Activated T-helper 2 cell treated with anti-CD3 and anti-CD28 coated beads, Interferon-gamma antibody, Interleukin-2, Interleukin-4, amounts not matched to agents 10 μg/mL and 5 μg/mL and 100 μg/mL, durations not matched to agents 14 hours and 24 hours and 36 hours (primary cell): ENCODE measurements around the gene USE1. TPM values are rescaled to one million over a fixed set of nuclear protein-coding genes. Genes with fewer than 3 reads are reported as not detected.
"Not testable (repeated sequence)": the region's sequence is repeated elsewhere in the genome, so short reads cannot be mapped to it uniquely, and the experiment has no call there.

Experiments used
- DNase-seq: peaks from one replicate; pipeline ENCODE4 v3.0.0; 2021; ENCODE audit warnings: low spot score
- H3K27ac Mint-ChIP-seq: one replicate; pipeline ENCODE4 v1.8.0; 2021; ENCODE audit warnings: mixed read lengths
- H3K27me3 Mint-ChIP-seq: one replicate; pipeline ENCODE4 v1.8.0; 2021; ENCODE audit warnings: low read depth, mixed read lengths
- H3K36me3 Mint-ChIP-seq: one replicate; pipeline ENCODE4 v1.8.0; 2021; ENCODE audit warnings: low read depth, mixed read lengths
- H3K4me1 Mint-ChIP-seq: one replicate; pipeline ENCODE4 v1.8.0; 2021; ENCODE audit warnings: low read depth, mixed read lengths
- H3K4me3 Mint-ChIP-seq: one replicate; pipeline ENCODE4 v1.8.0; 2021; ENCODE audit warnings: low read depth, mild to moderate bottlenecking, moderate library complexity, mixed read lengths
- H3K9me3 Mint-ChIP-seq: one replicate; pipeline ENCODE4 v1.8.0; 2021; ENCODE audit warnings: mixed read lengths
- intact Hi-C: fragments of 100-400 bp; cut with micrococcal nuclease; formaldehyde crosslinking; loops from one replicate; pipeline ENCODE4 v1.15.1; 2023
- total RNA-seq: library from RNA; stranded (reverse); gene quantifications from 2 replicates; pipeline ENCODE4 v1.2.3, GENCODE V29; 2022

Gene USE1
- total RNA-seq, 1 donor from 2014 or later = 26.4 TPM

GRCh38 chr19:17191736-17192135 lies 23.4 kb upstream of the USE1 start:
- DNase-seq, H3K4me1 Mint-ChIP-seq, intact Hi-C loops, H3K4me3 Mint-ChIP-seq, H3K27me3 Mint-ChIP-seq, H3K9me3 Mint-ChIP-seq, H3K27ac Mint-ChIP-seq: not testable (repeated sequence)
- peaks cover 60% of the 10 kb centered on the region for H3K36me3 Mint-ChIP-seq

- H3K4me1 Mint-ChIP-seq = no peaks in the 10 kb centered on the region
- no peak overlapping the region for H3K4me3 Mint-ChIP-seq
- intact Hi-C loops = no loop called here
- no peak overlapping the region for H3K27ac Mint-ChIP-seq
- H3K36me3 Mint-ChIP-seq = peaks cover 61% of the 10 kb centered on the region
- H3K27me3 Mint-ChIP-seq = no peaks in the 10 kb centered on the region
- no peaks in the 10 kb centered on the region for H3K9me3 Mint-ChIP-seq
- DNase-seq = no peak
Measured at GRCh38 chr19:17192751-17193150, 22.4 kb upstream of the USE1 start.

GRCh38 chr19:17194608-17195007 lies 20.5 kb upstream of the USE1 start:
- Mint-ChIP-seq H3K27ac (no peak overlapping the region), H3K27me3 (no peaks in the 10 kb centered on the region), H3K9me3 (no peaks in the 10 kb centered on the region), H3K4me3 (no peak overlapping the region), H3K4me1 (no peaks in the 10 kb centered on the region), H3K36me3 (peaks cover 65% of the 10 kb centered on the region)
- no peak for DNase-seq
- intact Hi-C loops = no loop called here

DNA sequence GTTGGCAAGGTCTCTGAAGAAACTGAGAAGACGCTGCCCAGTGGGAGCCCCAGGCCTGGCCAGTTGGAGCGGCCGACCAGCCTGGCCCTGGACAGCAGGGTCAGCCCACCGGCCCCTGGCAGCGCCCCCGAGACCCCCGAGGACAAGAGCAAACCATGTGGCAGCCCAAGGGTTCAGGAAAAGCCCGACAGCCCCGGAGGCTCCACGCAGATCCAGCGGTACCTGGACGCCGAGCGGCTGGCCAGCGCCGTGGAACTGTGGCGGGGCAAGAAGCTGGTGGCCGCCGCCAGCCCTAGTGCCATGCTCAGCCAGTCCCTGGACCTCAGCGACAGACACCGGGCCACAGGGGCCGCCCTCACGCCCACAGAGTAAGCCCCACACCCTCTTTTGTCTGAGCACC lies 20.1 kb upstream of the USE1 start:
- no peak overlapping the region for H3K27ac Mint-ChIP-seq
- no peaks in the 10 kb centered on the region for H3K27me3 Mint-ChIP-seq
- DNase-seq = no peak
- intact Hi-C loops = no loop called here
- H3K36me3 Mint-ChIP-seq = peaks cover 65% of the 10 kb centered on the region
- H3K4me3 Mint-ChIP-seq = no peak overlapping the region
- no peaks in the 10 kb centered on the region for H3K4me1 Mint-ChIP-seq
- H3K9me3 Mint-ChIP-seq = no peaks in the 10 kb centered on the region

- no peaks in the 10 kb centered on the region for H3K27me3 Mint-ChIP-seq
- no peak overlapping the region for H3K4me3 Mint-ChIP-seq
- DNase-seq = no peak
- H3K36me3 Mint-ChIP-seq = peaks cover 70% of the 10 kb centered on the region
- no peaks in the 10 kb centered on the region for H3K9me3 Mint-ChIP-seq
- H3K27ac Mint-ChIP-seq = no peak overlapping the region
- H3K4me1 Mint-ChIP-seq = no peaks in the 10 kb centered on the region
- intact Hi-C loops = no loop called here
Measured at GRCh38 chr19:17196610-17197009, 18.5 kb upstream of the USE1 start.

GRCh38 chr19:17197666-17198065 lies 17.5 kb upstream of the USE1 start:
- no peak for DNase-seq
- H3K4me1 Mint-ChIP-seq = no peaks in the 10 kb centered on the region
- peaks cover 78% of the 10 kb centered on the region for H3K36me3 Mint-ChIP-seq
- no peak overlapping the region for H3K4me3 Mint-ChIP-seq
- H3K27me3 Mint-ChIP-seq = no peaks in the 10 kb centered on the region
- intact Hi-C loops = no loop called here
- H3K27ac Mint-ChIP-seq = no peak overlapping the region
- no peaks in the 10 kb centered on the region for H3K9me3 Mint-ChIP-seq

DNA sequence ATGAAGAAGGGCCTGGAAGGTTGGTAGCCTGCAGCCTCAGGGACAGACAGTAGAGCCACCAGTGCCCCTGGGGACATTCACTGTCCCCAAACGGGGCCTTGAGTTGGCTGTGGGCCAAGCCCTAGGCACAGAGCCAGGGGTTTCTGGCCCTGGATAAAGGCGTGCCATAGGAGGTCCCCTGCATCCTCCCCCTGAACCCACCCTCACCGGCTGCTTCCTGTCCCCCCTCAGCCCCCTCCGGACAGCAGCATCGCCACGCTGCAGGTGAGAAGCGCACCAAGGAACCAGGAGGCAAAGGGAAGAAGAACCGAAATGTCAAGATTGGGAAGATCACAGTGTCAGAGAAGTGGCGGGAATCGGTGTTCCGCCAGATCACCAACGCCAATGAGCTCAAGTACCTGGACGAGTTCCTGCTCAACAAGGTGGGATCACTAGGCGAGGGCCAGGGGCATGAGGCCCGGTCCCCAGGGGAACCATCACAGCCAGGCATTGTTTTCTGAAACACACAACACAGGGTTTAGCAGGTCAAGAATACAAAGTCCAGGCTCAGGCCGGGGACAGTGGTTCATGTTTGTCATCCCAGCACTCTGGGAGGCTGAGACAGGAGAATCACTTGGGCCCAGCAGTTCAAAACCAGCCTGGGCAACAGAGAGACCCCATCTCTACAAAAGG lies 14.6 kb upstream of the USE1 start:
- intact Hi-C loops = no loop called here
- Mint-ChIP-seq H3K9me3 (no peaks in the 10 kb centered on the region), H3K27ac (no peak overlapping the region), H3K27me3 (no peaks in the 10 kb centered on the region), H3K4me1 (no peaks in the 10 kb centered on the region), H3K36me3 (peaks cover 86% of the 10 kb centered on the region), H3K4me3 (no peak overlapping the region)
- DNase-seq = no peak

GRCh38 chr19:17202249-17202648 lies 12.9 kb upstream of the USE1 start:
- no peak for DNase-seq
- intact Hi-C loops = no loop called here
- peaks cover 80% of the 10 kb centered on the region for H3K36me3 Mint-ChIP-seq
- no peak overlapping the region for H3K4me3 Mint-ChIP-seq
- H3K4me1 Mint-ChIP-seq = no peaks in the 10 kb centered on the region
- no peak overlapping the region for H3K27ac Mint-ChIP-seq
- no peaks in the 10 kb centered on the region for H3K9me3 Mint-ChIP-seq
- no peaks in the 10 kb centered on the region for H3K27me3 Mint-ChIP-seq

- intact Hi-C loops = no loop called here
- H3K4me1 Mint-ChIP-seq = no peaks in the 10 kb centered on the region
- peaks cover 76% of the 10 kb centered on the region for H3K36me3 Mint-ChIP-seq
- H3K9me3 Mint-ChIP-seq = no peaks in the 10 kb centered on the region
- H3K27me3 Mint-ChIP-seq = no peaks in the 10 kb centered on the region
- H3K27ac Mint-ChIP-seq = no peak overlapping the region
- no peak overlapping the region for H3K4me3 Mint-ChIP-seq
- DNase-seq = no peak
Measured at GRCh38 chr19:17202713-17203112, 12.4 kb upstream of the USE1 start.

GRCh38 chr19:17205237-17206140 lies 9.7 kb upstream of the USE1 start:
- H3K4me1 Mint-ChIP-seq = peaks cover 11% of the 10 kb centered on the region
- H3K4me3 Mint-ChIP-seq = no peak overlapping the region
- no peak overlapping the region for H3K27ac Mint-ChIP-seq
- peaks cover 73% of the 10 kb centered on the region for H3K36me3 Mint-ChIP-seq
- no peaks in the 10 kb centered on the region for H3K9me3 Mint-ChIP-seq
- intact Hi-C loops = no loop called here
- no peaks in the 10 kb centered on the region for H3K27me3 Mint-ChIP-seq
- DNase-seq = peak; percentile 40

DNA sequence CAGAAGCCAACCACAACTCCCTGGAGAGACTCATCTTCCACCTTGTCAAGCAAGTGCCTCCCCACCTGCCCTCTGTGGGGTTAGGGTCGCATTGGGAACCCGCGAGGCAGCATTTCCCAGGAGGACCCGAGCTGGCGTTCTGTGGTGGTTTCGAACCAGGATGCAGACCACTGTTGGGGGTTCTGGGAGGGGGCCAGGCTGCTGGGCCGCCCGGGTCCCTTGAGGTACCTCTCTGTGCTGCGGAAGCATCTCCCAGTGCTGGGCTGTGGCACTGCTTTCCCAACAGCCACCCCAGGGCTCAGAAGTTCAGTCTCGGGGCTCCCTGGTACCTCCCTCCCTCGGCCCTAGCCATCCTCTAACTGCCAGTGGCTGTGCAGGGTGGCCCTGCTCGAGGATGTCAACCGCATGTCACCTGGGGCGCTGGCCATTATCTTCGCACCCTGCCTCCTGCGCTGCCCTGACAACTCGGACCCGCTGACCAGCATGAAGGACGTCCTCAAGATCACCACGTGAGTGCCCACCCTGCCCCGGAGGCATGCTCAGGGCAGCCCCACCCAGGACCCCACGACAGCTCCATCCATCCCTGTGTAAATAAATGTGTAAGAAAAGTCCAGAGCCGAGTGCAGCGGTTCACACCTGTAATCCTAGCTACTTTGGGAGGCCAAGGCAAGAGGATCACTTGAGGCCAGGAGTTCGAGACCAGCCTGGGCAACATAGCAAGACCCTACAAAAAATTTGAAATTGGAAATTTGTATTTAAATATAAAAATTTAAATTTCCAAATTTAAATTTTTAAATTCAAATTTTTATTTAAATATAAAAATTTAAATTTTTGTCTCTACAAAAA lies 8.2 kb upstream of the USE1 start:
- intact Hi-C loops = no loop called here
- no peaks in the 10 kb centered on the region for H3K9me3 Mint-ChIP-seq
- peaks cover 11% of the 10 kb centered on the region for H3K4me1 Mint-ChIP-seq
- peaks cover 66% of the 10 kb centered on the region for H3K36me3 Mint-ChIP-seq
- H3K27me3 Mint-ChIP-seq = no peaks in the 10 kb centered on the region
- no peak overlapping the region for H3K27ac Mint-ChIP-seq
- H3K4me3 Mint-ChIP-seq = no peak overlapping the region
- no peak for DNase-seq

GRCh38 chr19:17209126-17210036 lies 5.8 kb upstream of the USE1 start:
- Mint-ChIP-seq H3K36me3 (peaks cover 56% of the 10 kb centered on the region), H3K4me3 (no peak overlapping the region), H3K4me1 (peaks cover 11% of the 10 kb centered on the region), H3K27ac (peak overlapping the region; percentile 78), H3K27me3 (no peaks in the 10 kb centered on the region), H3K9me3 (no peaks in the 10 kb centered on the region)
- intact Hi-C loops = no loop called here
- DNase-seq = peak; percentile 31
